IPS-18a (cell line): ENCODE results near the gene FNBP1L.

Experiments used
- H3K27ac ChIP-seq: one replicate; pipeline ENCODE4 v1.5.1; 2013; ENCODE audit warnings: low read length
- H3K27me3 ChIP-seq: one replicate; pipeline ENCODE4 v1.6.1; 2013; ENCODE audit warnings: mild to moderate bottlenecking, low read length; ENCODE audit not compliant: control insufficient read depth, insufficient read depth
- H3K36me3 ChIP-seq: one replicate; pipeline ENCODE4 v1.6.1; 2013; ENCODE audit warnings: low read depth, low read length; ENCODE audit not compliant: control insufficient read depth
- H3K4me1 ChIP-seq: one replicate; pipeline ENCODE4 v1.6.1; 2013; ENCODE audit warnings: low read depth, low read length; ENCODE audit not compliant: control insufficient read depth
- H3K4me3 ChIP-seq: one replicate; pipeline ENCODE4 v1.5.1; 2013; ENCODE audit warnings: low read length
- H3K9ac ChIP-seq: one replicate; pipeline ENCODE4 v1.6.1; 2013; ENCODE audit warnings: mild to moderate bottlenecking, low read length, moderate library complexity
- H3K9me3 ChIP-seq: one replicate; pipeline ENCODE4 v1.6.1; 2013; ENCODE audit warnings: low read depth, low read length; ENCODE audit not compliant: control insufficient read depth

FNBP1L gene

DNA sequence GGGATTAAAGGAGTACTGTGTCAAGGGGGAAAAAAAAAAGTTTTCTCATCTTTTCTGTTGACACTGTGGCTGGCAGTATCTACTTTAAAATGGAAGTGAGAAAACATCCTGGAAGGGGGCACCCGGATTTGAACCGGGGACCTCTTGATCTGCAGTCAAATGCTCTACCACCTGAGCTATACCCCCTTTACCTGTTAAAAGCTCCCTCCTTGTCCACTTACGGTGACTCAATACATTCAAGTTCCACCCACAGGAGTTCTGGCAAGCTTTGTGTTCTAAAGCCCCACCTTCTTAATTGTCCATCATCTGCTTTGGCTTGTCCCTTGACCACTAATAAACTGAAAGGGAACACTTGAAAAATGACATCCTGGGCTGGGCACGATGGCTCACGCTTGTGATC, 68.2 kb downstream of the FNBP1L start:
- no peaks in the 10 kb centered on the region for H3K36me3 ChIP-seq
- H3K27ac ChIP-seq, result no peak overlapping the region
- no peaks in the 10 kb centered on the region for H3K4me1 ChIP-seq
- H3K27me3 ChIP-seq, result no peaks in the 10 kb centered on the region
- no peak overlapping the region for H3K9ac ChIP-seq
- no peaks in the 10 kb centered on the region for H3K9me3 ChIP-seq
- H3K4me3 ChIP-seq, result no peak overlapping the region

DNA sequence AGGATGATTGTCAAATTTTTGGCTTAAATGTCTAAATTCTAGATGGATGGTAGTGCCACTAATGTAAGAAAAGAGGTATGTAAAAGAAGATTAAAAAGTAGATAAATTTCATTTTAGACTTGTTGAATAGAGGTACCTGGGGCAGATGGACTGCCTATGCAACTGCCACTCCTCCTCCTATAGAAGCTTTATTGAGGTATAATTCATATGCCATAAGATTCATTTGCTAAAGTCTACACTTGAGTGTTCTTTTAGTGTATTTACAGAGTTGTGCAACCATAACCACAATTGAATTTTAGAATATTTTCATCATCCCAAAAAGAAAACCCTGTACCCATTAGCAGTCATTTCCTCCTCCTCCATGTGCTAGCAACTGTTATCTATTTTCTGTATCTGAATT, 70.6 kb downstream of the FNBP1L start:
- H3K27me3 ChIP-seq, result no peaks in the 10 kb centered on the region
- H3K9me3 ChIP-seq, result no peaks in the 10 kb centered on the region
- peaks cover 9% of the 10 kb centered on the region for H3K36me3 ChIP-seq
- H3K9ac ChIP-seq, result no peak overlapping the region
- H3K27ac ChIP-seq, result no peak overlapping the region
- no peaks in the 10 kb centered on the region for H3K4me1 ChIP-seq
- no peak overlapping the region for H3K4me3 ChIP-seq

DNA sequence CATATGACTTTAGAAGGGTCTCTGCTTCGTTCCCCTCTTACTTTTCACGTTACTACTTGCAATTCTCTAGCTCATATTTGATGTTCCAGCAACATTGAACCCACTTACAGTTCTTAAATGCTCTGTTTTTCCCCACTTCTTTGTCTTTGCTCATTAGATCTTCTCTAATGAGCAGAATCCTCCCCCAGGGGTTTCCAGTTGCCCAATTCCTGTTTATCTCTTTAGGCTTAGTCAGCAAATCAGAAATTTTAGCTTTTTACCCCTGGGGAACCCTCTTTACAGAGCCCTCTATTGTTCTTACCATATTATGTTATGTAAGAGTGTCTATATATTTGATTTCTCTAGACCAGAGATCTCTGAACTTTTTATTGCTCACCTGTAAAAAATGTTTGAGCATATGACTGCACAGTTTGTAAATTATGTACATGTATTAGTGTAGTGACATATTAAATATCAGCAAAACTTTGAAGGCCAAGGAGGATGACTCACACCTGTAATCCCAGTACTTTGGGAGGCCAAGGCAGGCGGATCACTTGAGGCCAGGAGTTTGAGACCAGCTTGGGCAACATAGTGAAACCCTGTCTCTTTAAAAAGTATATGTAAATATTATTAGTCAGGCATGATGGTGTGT, 71.4 kb downstream of the FNBP1L start:
- Histone ChIP-seq H3K27ac (no peak overlapping the region), H3K4me3 (no peak overlapping the region), H3K9me3 (no peaks in the 10 kb centered on the region), H3K9ac (no peak overlapping the region), H3K36me3 (peaks cover 10% of the 10 kb centered on the region), H3K4me1 (no peaks in the 10 kb centered on the region), H3K27me3 (no peaks in the 10 kb centered on the region)

- no peaks in the 10 kb centered on the region for H3K27me3 ChIP-seq
- no peaks in the 10 kb centered on the region for H3K9me3 ChIP-seq
- peaks cover 25% of the 10 kb centered on the region for H3K36me3 ChIP-seq
- no peak overlapping the region for H3K4me3 ChIP-seq
- H3K27ac ChIP-seq, result no peak overlapping the region
- H3K9ac ChIP-seq, result no peak overlapping the region
- H3K4me1 ChIP-seq, result no peaks in the 10 kb centered on the region
Observed at GRCh38 chr1:93521618-93522017, 73.7 kb downstream of the FNBP1L start.

DNA sequence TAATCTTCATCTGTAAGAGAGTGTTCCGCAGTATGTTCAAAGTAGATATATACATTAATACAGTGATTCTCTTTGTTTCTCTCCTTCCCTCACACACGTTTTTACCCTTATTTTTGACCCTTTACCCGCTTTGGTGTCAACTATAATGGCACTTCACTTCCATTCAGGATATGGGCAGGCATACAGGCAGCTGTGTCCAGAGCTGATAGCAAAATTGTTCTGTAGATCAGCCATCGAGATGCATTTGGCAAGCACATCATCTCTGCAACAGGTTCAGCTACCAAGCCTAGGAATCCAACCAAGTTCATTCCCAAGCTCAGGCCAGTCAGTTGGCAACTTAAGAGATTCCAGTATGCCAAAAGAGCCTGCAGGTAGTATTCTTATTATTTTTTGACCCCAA, 74.8 kb downstream of the FNBP1L start:
- H3K27me3 ChIP-seq, result no peaks in the 10 kb centered on the region
- no peak overlapping the region for H3K4me3 ChIP-seq
- H3K4me1 ChIP-seq, result no peaks in the 10 kb centered on the region
- no peak overlapping the region for H3K9ac ChIP-seq
- H3K27ac ChIP-seq, result no peak overlapping the region
- no peaks in the 10 kb centered on the region for H3K9me3 ChIP-seq
- peaks cover 32% of the 10 kb centered on the region for H3K36me3 ChIP-seq

- H3K4me3 ChIP-seq, result no peak overlapping the region
- H3K9me3 ChIP-seq, result no peaks in the 10 kb centered on the region
- H3K36me3 ChIP-seq, result peaks cover 47% of the 10 kb centered on the region
- no peak overlapping the region for H3K27ac ChIP-seq
- H3K4me1 ChIP-seq, result no peaks in the 10 kb centered on the region
- no peak overlapping the region for H3K9ac ChIP-seq
- H3K27me3 ChIP-seq, result no peaks in the 10 kb centered on the region
Observed at GRCh38 chr1:93525431-93525830, 77.5 kb downstream of the FNBP1L start.

DNA sequence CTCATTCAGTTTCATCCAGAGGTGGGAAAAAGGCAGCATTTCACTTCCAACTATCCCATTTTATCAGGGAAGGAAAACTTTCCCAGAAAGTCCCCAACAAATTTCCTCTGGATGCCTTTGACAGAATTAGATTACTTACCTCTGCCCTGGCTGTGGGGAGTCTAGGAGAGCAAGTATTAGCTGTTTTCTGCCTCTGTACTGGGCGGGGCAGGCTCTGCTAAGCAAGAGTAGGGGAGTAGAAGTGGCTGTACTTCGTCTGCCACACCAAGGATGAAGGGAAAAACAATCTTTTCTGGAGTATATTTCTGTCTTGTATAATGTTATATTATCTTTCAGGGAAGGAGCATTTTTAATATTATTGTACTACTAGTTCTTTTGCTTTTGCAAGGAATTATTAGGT, 78.5 kb downstream of the FNBP1L start:
- Histone ChIP-seq H3K9ac (no peak overlapping the region), H3K9me3 (no peaks in the 10 kb centered on the region), H3K27me3 (no peaks in the 10 kb centered on the region), H3K4me1 (no peaks in the 10 kb centered on the region), H3K4me3 (no peak overlapping the region), H3K36me3 (peaks cover 56% of the 10 kb centered on the region), H3K27ac (no peak overlapping the region)

- Histone ChIP-seq H3K27me3 (no peaks in the 10 kb centered on the region), H3K9ac (no peak overlapping the region), H3K4me1 (no peaks in the 10 kb centered on the region), H3K27ac (no peak overlapping the region), H3K4me3 (no peak overlapping the region), H3K9me3 (no peaks in the 10 kb centered on the region), H3K36me3 (peaks cover 63% of the 10 kb centered on the region)
Observed at GRCh38 chr1:93528412-93528811, 80.5 kb downstream of the FNBP1L start.

- no peak overlapping the region for H3K4me3 ChIP-seq
- H3K9me3 ChIP-seq, result no peaks in the 10 kb centered on the region
- H3K27ac ChIP-seq, result no peak overlapping the region
- no peaks in the 10 kb centered on the region for H3K4me1 ChIP-seq
- peaks cover 68% of the 10 kb centered on the region for H3K36me3 ChIP-seq
- H3K9ac ChIP-seq, result no peak overlapping the region
- no peaks in the 10 kb centered on the region for H3K27me3 ChIP-seq
Observed at GRCh38 chr1:93531193-93531592, 83.3 kb downstream of the FNBP1L start.

GRCh38 chr1:93532780-93533378, 85.0 kb downstream of the FNBP1L start:
- Histone ChIP-seq H3K4me1 (no peaks in the 10 kb centered on the region), H3K36me3 (peaks cover 67% of the 10 kb centered on the region)

DNA sequence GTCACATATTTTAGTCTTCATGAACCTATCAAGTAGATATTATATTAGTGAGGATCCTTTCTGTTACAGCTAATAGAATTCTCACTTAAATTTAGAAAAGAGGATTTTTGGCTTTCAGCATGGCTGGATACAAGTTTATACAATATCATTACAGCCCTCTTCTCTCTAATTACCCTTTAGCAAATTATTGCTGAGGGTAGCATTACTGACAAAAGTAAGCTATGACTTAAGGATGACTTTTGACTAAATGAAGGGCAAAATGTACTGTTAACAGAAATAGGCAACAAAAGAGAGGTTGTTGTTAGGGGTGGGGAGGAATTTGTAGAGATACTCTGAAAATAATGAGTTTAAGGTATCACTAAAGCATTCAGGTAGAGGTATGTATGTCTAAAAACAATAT, 85.8 kb downstream of the FNBP1L start:
- Histone ChIP-seq H3K4me1 (no peaks in the 10 kb centered on the region), H3K36me3 (peaks cover 64% of the 10 kb centered on the region), H3K27me3 (no peaks in the 10 kb centered on the region), H3K4me3 (no peak overlapping the region), H3K9me3 (no peaks in the 10 kb centered on the region), H3K27ac (no peak overlapping the region), H3K9ac (no peak overlapping the region)

More at GRCh38 chr1:93532780-93533378, 85.0 kb downstream of the FNBP1L start:
- Histone ChIP-seq H3K27me3 (no peaks in the 10 kb centered on the region), H3K27ac (no peak overlapping the region), H3K9ac (no peak overlapping the region), H3K9me3 (no peaks in the 10 kb centered on the region), H3K4me3 (no peak overlapping the region)

DNA sequence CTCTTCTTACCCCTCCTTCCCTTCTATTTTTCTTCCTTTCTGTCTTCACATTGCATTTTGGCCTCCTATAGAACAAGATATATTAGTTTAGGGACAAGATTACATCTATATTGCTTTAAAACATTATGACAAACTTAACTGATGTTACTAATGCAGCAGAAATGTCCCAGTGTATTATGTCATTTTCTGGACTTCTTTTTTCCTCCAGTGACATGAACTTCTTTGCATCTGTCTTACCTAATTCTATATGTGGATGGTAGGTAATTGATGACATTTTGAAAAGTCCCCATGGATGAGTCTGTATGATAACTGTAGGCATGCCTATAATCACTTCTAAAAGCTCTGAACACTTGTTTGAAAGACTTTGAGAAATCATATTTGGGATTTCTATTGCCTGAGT, 89.5 kb downstream of the FNBP1L start:
- Histone ChIP-seq H3K27me3 (no peaks in the 10 kb centered on the region), H3K4me3 (no peak overlapping the region), H3K9ac (no peak overlapping the region), H3K27ac (no peak overlapping the region), H3K9me3 (no peaks in the 10 kb centered on the region), H3K36me3 (peaks cover 42% of the 10 kb centered on the region), H3K4me1 (no peaks in the 10 kb centered on the region)
